Activated naive CD4-positive, alpha-beta T cell treated with anti-CD3 and anti-CD28 coated beads, Interleukin-2, amount 50 U/mL, for 16 hours (primary cell): ENCODE measurements around the gene MSI2.

ENCODE experiments used
- DNase-seq: peaks from one replicate; pipeline ENCODE4 v3.0.0-alpha.2; 2020

MSI2 gene

DNA sequence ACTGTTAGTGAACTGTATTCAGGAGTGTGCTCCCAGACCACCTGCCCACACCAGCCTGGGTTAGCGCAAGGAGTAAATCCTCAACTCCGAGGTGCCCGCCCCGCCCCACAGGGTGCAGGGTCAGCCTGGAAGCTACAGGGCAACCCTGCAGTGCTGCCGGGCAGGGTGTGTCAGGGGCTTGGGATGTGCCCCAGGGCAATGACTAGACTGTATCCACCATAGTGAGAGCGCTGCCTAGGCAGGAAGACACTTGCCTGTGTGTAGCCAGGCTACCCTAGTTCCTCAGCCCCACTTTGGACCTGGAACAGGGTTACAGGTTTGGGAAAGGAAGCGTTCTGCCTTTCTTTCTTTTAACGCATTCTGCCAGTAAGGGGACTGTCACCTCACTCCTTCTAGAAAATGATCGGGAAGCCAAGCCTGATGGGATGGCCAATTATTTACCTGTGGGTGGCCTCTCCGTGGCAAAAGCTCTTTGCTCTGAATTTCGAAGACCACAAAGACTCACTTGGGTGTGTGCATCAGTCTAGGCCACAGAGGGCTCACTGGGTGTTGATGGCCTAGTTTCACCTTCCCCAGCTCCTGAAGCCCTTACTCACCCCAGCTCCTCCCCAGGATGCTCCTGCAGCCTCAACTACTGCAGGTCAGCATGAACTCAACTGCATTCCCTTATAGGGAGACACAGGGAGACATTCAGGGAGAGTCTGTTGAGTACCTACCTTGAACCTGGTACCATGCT lies 397.9 kb downstream of the MSI2 start:
- DNase-seq: no peak

DNA sequence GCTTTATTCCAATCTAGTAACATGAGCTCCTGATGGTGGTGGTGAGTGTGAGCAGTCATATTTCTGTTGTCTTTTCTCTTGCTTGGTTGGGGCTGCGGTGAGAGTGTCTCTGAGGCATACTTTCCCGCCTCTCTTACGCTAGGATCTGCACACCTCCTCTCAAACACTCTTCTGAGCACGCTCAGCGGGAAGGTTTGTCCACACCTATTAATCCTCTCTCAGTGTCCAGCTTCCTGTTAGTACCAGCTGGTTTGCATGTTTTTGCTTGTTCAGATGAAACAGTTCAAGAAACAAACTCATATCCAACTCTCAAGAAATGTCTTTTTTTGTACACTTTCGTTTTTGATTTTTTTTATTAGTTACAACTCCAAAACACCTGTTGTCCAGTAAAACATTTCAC lies 399.2 kb downstream of the MSI2 start:
- DNase-seq: no peak

DNA sequence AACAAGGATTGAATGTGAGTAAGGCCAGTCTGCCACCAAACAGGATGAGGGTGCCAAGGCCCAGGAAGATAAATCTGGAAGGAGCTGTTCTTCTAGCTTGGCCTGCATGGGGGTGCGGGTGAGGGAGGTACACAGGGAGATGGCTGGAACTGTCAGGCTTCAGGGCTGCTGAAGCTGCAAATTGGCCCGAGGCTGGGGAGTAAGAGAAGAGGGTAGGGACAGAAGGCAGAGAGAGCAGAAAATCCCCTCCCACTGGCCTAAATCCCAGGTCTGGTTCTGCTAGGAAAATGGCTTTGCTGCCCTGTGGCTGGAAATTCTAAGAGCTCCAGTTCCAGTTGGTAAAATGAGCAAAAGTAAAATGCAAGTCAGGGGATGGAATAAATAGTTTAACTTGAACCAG lies 400.9 kb downstream of the MSI2 start:
- DNase-seq: no peak

DNA sequence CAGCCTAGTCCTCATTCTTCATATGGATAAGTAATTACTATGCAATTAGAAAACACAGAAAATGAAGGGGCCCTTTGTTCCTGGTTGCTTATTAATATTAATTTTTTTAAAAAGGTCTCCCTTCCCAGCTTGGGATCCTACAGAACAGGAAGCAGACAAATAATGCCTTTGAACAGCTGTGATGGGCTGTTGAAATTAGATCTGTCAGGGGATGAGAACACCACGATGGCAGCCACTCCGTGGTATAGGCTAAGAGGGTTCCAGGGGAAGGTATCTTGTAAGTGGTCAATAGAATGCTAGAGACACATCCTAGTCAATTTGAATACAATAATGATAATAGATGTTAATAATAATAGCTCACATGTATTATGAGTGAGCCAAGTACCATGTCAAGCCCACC lies 405.7 kb downstream of the MSI2 start:
- no peak for DNase-seq

DNA sequence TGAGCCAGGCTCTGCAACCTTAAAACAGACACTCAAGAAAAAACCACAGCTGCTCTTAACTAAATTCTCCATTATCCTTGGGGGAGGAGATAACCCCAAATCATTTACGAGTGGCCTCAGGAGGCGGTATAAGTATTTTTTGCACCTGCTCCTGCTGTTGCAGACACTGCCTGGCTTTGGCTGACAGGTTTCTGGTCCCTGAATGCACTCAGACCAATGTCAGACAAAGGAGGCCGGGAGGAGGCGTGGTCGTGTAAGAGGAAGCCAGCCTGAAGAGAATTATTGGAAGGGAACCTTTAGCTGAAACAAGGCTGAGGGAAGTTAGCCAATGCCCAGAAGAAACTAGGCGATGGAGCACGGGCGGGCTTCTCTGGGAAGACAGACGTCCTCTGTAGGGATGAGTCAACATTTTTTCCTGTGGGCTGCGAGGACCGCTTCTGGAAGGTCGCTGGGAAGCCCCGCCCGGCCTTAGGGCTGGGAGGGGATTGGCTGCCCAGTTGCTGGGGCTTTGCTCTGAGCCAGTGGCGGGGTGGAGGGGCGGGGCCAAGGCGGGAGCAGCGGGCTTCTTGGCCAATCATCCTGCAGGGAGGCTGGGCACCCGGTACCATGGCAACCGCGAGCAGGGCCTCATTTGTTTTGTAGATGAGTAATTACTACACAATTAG lies 406.5 kb downstream of the MSI2 start:
- peak; percentile 25 for DNase-seq

- no peak for DNase-seq
These were observed 407.2 kb downstream of the MSI2 start for GRCh38 chr17:57663326-57664070.

DNA sequence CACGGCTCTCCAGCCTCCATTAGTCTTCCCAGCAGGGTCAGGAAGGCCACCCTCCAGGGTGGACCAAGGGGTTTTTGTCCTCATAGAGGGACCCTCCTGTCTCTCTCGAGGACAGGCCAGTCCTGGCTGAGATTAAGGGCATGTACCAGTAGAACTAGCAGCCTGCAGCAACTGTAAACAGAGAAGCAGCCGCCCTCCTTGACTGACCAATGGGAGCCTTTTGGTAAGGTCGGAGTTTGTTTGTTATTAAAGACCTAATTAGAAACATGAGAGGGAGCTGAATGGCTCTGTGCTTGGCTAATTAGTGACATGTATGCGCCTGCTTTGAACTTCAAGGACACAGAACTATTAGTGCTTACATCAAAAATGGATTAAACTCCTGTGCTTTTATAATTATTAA lies 408.8 kb downstream of the MSI2 start:
- no peak for DNase-seq

- no peak for DNase-seq
These were observed 409.4 kb downstream of the MSI2 start for GRCh38 chr17:57665696-57666095.

GRCh38 chr17:57666201-57666870 lies 410.0 kb downstream of the MSI2 start:
- no peak for DNase-seq

DNA sequence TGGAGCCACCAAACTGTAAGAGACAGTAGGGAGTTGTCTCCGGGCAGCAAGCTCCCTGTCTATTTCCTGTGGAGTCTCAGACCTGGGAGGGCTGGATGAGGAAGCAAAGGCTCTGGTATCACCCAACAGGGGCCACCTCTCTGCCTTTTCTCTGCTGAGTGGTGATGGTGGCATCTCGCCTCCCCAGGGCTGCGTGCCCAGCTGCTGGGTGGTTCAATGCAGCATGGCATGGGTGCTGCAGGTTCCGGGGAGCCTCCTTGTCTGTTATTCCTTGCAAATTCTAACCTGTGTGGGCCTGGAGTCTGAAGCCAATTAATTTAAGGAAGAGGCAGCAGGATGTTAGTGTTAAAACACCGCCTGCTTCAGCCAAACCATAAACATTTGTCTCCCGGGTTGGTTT lies 410.6 kb downstream of the MSI2 start:
- DNase-seq: no peak

DNA sequence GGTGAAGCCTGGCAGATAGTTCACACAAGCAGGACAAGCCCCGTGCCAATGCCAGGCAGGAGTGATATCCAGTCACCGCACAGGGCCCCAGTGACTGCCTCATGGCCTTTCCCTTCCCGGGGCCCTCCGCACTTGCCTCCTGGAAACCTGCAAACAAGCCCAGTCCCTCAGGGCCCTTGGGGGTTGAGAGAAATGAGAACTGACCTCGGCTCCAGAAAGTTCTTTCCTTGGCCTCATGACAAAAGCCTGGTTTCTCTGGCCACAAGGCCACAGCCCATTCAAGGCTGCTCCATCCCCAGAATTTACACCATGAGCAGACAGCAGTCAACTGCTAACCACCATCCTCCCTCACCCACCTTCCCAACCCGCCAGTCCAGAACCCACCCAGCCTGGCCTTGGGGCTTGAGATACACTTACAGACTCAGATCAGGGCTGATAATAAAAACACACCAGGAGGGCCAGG lies 411.2 kb downstream of the MSI2 start:
- DNase-seq: no peak

DNA sequence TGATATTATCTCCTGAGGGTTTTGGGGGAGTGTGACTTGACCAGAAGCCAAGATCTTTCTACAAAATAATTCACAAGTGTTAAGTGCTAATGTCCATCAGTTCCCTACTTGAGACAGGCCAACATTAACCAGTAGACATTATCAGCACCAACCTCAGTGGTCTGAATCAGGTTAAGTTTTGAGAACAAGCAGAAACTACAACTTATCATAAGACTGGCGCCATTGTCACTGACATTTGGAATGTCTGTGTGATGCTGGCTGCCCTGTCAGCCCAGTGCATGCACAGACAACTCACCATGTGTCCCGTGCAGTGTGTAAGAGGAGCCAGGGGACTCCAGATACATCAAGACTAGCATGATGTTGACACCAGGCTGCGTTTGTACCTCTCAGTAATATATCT lies 412.0 kb downstream of the MSI2 start:
- no peak for DNase-seq

DNA sequence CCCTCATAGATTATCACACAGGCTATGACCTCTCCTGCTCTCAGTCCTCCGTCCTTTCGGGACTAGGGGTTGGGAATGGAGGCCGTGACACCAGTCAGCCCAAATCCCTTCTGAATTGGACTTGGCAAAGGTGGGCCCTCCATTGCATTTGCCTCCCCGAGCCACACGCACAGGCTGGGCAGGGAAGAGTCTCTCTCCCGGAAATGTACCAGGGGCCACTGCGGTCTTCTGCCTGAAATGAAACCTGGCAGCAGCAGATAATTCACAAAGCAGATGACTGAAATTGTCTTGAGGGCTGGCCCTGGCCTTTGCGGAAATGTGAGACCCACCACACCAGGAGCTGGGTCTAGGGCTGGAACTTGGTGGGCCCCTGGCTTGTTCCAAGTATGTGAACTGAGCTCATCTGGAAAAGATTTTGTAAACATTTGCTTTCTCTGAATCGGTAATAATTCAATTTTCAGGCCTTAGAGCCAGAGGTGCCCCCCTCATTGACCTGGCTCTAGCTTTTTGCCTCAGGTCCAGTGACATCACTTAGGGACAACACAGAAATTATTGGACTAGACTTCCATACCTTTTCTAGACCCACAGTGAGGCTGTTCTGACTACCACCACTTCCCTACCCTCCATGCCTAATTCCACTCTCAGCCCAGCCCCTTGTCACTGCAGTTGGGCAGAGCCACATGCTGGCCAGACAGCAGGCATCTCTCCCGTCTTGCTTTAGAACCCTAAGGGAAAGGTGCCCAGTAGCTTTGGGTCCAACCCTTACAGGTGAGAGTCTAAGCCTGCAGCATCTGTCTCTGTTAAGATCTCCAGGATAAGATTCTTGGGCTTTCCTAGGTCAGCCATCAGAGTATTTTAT lies 413.6 kb downstream of the MSI2 start:
- no peak for DNase-seq

DNA sequence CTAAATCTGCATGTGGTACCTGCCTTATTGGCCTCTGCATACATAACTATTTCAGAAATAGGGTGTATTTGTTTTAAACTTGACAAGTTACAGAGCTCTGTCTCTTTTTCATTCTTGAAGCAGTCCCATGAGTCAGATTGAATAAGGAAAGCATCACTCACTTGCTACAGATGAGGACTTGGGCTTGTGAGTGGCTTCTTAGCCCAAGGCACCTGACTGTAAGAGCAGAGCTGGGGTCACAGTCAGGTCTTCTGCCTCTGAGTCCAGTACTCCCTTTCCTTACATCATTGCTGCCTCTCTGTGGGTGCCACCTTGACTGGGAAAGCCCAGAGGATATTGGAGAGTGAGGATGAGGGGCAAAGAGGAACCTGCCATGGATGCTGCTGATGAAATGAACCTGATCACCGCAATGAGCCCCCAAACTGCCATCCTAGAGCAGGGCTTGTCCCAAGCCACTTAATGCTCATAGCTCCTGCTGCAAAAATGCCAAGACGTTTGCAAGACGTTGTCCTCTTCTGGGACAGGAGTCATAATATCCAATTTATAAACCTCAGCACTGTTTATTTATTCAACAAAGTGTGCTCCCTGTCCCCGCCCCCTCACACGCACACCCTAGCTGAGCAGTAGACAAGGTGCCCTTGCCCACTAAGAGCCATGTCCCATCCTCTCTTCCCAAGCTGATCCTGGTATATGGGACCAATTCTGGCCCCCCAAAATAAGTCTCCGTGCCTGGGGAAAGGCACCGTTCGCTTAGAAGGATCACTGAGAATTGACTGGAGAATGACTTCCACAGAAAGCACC lies 414.6 kb downstream of the MSI2 start:
- no peak for DNase-seq

GRCh38 chr17:57671667-57672632 lies 415.6 kb downstream of the MSI2 start:
- peak; percentile 71 for DNase-seq

GRCh38 chr17:57672971-57673370 lies 416.6 kb downstream of the MSI2 start:
- DNase-seq: no peak

DNA sequence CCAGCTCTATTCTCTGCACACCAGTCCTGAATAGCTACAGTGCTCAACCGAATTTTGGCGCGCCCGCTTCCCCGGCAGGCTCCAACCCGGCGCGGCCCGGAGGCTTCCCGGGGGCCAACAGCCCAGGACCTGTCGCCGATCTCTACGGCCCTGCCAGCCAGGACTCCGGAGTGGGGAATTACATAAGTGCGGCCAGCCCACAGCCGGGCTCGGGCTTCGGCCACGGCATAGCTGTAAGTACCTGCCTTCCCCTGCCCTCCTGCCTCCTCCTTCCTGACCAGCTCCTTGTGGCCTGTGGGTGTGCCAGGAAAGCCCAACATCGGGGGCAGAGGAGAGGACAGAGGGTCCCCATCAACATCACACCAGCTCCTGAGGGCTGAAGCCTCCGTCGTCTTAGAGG lies 418.6 kb downstream of the MSI2 start:
- no peak for DNase-seq

DNA sequence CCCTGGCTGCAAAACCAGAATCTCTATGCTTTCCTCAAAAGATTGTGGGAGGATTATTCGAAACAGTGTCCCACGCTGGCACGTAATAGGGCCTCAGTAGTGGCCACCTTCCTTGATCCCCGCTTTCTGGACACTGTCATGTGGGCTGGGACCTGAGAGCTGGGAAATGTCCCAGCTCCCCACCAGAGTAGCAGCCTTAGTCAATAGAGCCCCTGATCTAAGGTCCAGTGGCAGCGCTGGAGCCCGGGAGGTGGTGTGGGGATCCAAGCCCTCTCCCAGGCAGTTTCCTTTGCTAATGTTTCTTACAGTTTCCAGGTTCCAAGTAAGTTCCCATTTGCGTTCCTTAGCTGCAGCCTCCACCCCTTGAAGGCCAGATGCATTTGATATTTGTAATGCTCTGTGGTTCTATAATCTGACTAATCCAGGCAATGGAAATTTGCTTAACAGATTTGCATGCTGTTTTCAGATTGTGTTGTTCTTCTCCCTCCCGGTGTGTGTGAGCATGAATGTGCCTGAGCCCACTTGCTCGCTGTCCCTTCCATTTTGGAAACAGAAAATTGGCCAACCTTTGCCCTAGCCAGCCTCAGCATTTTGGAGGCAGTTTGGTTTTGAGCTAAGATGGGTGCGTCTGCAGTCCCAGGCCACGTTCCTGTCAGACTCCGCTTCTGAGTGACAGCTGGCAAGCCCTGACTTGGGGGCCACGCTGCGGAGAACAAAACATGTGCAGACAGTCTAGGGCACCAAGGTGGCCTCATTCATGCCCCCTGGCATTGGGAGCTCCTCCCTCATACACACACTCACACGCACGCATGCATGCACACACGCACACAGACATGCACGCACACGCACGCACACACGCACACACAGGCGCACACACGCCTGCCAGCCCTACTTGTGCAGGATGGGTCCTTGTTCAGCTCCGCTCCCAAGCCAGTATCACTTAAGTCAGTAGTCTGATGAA lies 419.4 kb downstream of the MSI2 start:
- DNase-seq: no peak

GRCh38 chr17:57676543-57676942 lies 420.2 kb downstream of the MSI2 start:
- no peak for DNase-seq
